Mammary epithelial cell (primary cell): ENCODE data around the gene NECAP2.

Experiments used
- CTCF ChIP-seq, 2 donors: IDR thresholded peaks in 1 of 2; conservative IDR thresholded peaks in 1 of 2; 2 replicates each; pipeline ENCODE4 v1.5.1; 2011 to 2012; ENCODE audit warnings: inconsistent platforms in 2 of 2, low read length in 2 of 2, mild to moderate bottlenecking in 2 of 2, control low read depth in 1 of 2, low read depth in 1 of 2; ENCODE audit not compliant: insufficient read depth in 1 of 2; ENCODE audit errors: extremely low read depth in 1 of 2
- EZH2 ChIP-seq: IDR thresholded peaks from 2 replicates; pipeline ENCODE4 v1.6.1; 2012; ENCODE audit warnings: low read length, inconsistent platforms, borderline replicate concordance

DNA sequence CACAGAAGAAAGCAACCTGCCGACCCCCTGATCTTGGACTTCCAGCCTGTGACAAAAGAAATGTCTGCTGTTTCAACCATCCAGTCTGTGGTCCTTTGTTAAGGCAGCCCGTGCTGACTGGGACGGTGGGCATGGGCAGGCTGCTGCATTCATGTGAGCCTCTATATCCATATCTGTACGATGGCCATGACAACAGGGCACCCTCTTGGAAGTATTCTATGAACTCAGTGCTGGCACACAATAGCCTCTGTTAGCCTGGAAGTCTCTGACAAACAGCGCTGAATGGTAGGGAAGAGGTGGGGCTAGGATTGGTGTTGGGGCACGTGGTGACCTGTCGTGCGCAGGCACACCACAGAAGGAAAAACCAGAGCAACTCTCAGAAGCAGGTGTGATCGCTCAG, 33.7 kb upstream of the NECAP2 start:
- TF ChIP-seq CTCF (conservative IDR thresholded peaks at IDR 0.05 in 1 of 2, IDR thresholded peaks at IDR 0.05 in 1 of 2; ENCODE audit: extremely low read depth in 1 of 2, insufficient read depth in 1 of 2, low read depth in 1 of 2, low read length in 2 of 2) = no peak
- no peak for TF ChIP-seq EZH2
